ENCODE results near the gene MYEOV. TPM values are rescaled to one million over a fixed set of nuclear protein-coding genes. Genes with fewer than 3 reads are reported as not detected.

The MYEOV gene
- total and polyA plus RNA-seq, 10 of the 15 experiments (the other 5 are each of a cell fraction or from before 2014, with no cell fraction given), result 0.05 to 0.40 (median 0.26) TPM; not detected in 3

GRCh38 chr11:69250186-69251056, 43.5 kb upstream of the MYEOV start:
- ChIA-PET CTCF (no interaction called here), SMC1A (ENCODE audit: uncharacterized antibody, unreplicated experiment) (interaction anchor here (1.4 kb wide), 1 partner anchor 12 kb away, joined by 4 read pairs; no protein-coding TSS in a partner anchor), RAD21 (ENCODE audit: unreplicated experiment) (no interaction called here), POLR2A (no interaction called here)
- FAIRE-seq, result no peak
- ATAC-seq, result no peak
- H3K4me2 ChIP-seq (ENCODE audit: control insufficient read depth, insufficient read depth), result no peak overlapping the region
- H3K4me1 ChIP-seq (ENCODE audit: control insufficient read depth, insufficient read depth, low read length), result no peaks in the 10 kb centered on the region
- intact Hi-C loops (cut with micrococcal nuclease; ENCODE audit: unreplicated experiment) (loop anchor here (10.0 kb wide), 1 partner anchor 146 kb away; no protein-coding TSS in a partner anchor), in situ Hi-C loops (cut with MboI) (no loop called here)
- H2AFZ ChIP-seq (ENCODE audit: control insufficient read depth, low read depth, low read length), result no peak overlapping the region
- H3K9ac ChIP-seq (ENCODE audit: control insufficient read depth, insufficient read depth, low read length), result no peak overlapping the region
- H3K27me3 ChIP-seq (replicated peaks in 1 of 2; ENCODE audit: control insufficient read depth in 2 of 2, insufficient read depth in 2 of 2, low read length in 1 of 2), result no peaks in the 10 kb centered on the region
- 52% methylated on average over 16 of the region's 16 CpGs for WGBS (ENCODE audit: insufficient coverage, insufficient replicate concordance, low lambda C conversion rate, missing lambda C conversion rate)
- H4K20me1 ChIP-seq (ENCODE audit: control insufficient read depth, insufficient read depth), result no peaks in the 10 kb centered on the region
- BruUV-seq (replicated peaks), result no TSS peak
- no peak overlapping the region for H3K27ac ChIP-seq (ENCODE audit: control insufficient read depth, insufficient read depth)
- no peak overlapping the region for H3K4me3 ChIP-seq
- TF ChIP-seq BACH1 (IDR thresholded peaks at IDR 0.05; ENCODE audit: borderline replicate concordance) (no peak), TCF12 (IDR thresholded peaks at IDR 0.05; ENCODE audit: low read depth, low read length) (no peak), HDAC2 (IDR thresholded peaks at IDR 0.05) (no peak), GATAD2B (conservative IDR thresholded peaks at IDR 0.05; ENCODE audit: low read depth) (no peak), NR2C1 (IDR thresholded peaks at IDR 0.05) (no peak), NFXL1 (IDR thresholded peaks at IDR 0.05; ENCODE audit: borderline replicate concordance) (no peak), MYC (IDR thresholded peaks at IDR 0.05; ENCODE audit: insufficient read depth, insufficient read length, insufficient replicate concordance, low read length, severe bottlenecking) (no peak), JUNB (IDR thresholded peaks at IDR 0.05) (no peak), TCF7 (IDR thresholded peaks at IDR 0.05; ENCODE audit: borderline replicate concordance) (no peak), ASH2L (IDR thresholded peaks at IDR 0.05; ENCODE audit: borderline replicate concordance, low read depth) (no peak), ZBTB40 (IDR thresholded peaks at IDR 0.05; ENCODE audit: borderline replicate concordance) (no peak), ZNF622 (IDR thresholded peaks at IDR 0.05) (no peak), NKRF (conservative IDR thresholded peaks at IDR 0.05) (no peak), SMC3 (IDR thresholded peaks at IDR 0.05; ENCODE audit: borderline replicate concordance, low read length) (no peak), BCL11A (IDR thresholded peaks at IDR 0.05; ENCODE audit: low read depth, low read length) (no peak)
- no peaks in the 10 kb centered on the region for H3K36me3 ChIP-seq (ENCODE audit: control insufficient read depth in 2 of 2, insufficient read depth in 2 of 2, low read length in 1 of 2)
- peaks cover 9% of the 10 kb centered on the region; the same call in 2 of the 3 replicates for H3K9me3 ChIP-seq (replicated peaks; ENCODE audit: control insufficient read depth, insufficient read depth, low read length)
- H3K79me2 ChIP-seq (ENCODE audit: control insufficient read depth, insufficient read depth, low read length), result no peaks in the 10 kb centered on the region
- no peak for DNase-seq (ENCODE audit: low read depth, low spot score)
